DOHH2 (cell line): ENCODE results near the gene HSPA2.
"Not testable (repeated sequence)": the region's sequence is repeated elsewhere in the genome, so short reads cannot be mapped to it uniquely, and the experiment has no call there.

ENCODE experiments used
- H3F3A ChIP-seq: fragments of 200-600 bp; sonication (generic), shearing (Covaris generic); 2 replicates; pipeline ENCODE4 v1.6.0; 2016; ENCODE audit warnings: antibody characterized with exemption, mild to moderate bottlenecking; ENCODE audit not compliant: control insufficient read depth, insufficient read depth
- H3K27ac ChIP-seq: fragments of 200-600 bp; sonication (generic); 2 replicates; pipeline ENCODE4 v1.5.1; 2014; ENCODE audit warnings: low read depth, mild to moderate bottlenecking, low read length, moderate library complexity
- H3K27me3 ChIP-seq: fragments of 200-600 bp; sonication (generic); 2 replicates; pipeline ENCODE4 v1.6.1; 2014; ENCODE audit warnings: mild to moderate bottlenecking, low read length, mixed read lengths; ENCODE audit not compliant: control insufficient read depth
- H3K36me3 ChIP-seq: fragments of 200-600 bp; sonication (generic); 2 replicates; pipeline ENCODE4 v1.6.1; 2014; ENCODE audit warnings: mild to moderate bottlenecking, low read length, moderate library complexity, mixed read lengths; ENCODE audit not compliant: control insufficient read depth
- H3K4me1 ChIP-seq: fragments of 200-600 bp; sonication (generic); 2 replicates; pipeline ENCODE4 v1.6.1; 2014; ENCODE audit warnings: mild to moderate bottlenecking, low read length, mixed read lengths; ENCODE audit not compliant: control insufficient read depth
- H3K4me2 ChIP-seq: fragments of 200-600 bp; sonication (generic); 2 replicates; pipeline ENCODE4 v1.6.0; 2014; ENCODE audit warnings: mild to moderate bottlenecking, low read length, moderate library complexity
- H3K4me3 ChIP-seq: fragments of 200-600 bp; sonication (generic); 2 replicates; pipeline ENCODE4 v1.5.1; 2014; ENCODE audit warnings: mild to moderate bottlenecking, low read length, mixed read lengths
- H3K79me2 ChIP-seq: fragments of 200-600 bp; sonication (generic); 2 replicates; pipeline ENCODE4 v1.6.1; 2014; ENCODE audit warnings: mild to moderate bottlenecking, low read length, mixed read lengths; ENCODE audit not compliant: control insufficient read depth
- H3K9me2 ChIP-seq: fragments of 200-600 bp; sonication (generic); replicated peaks from 2 replicates; pipeline ENCODE4 v1.6.1; 2014; ENCODE audit warnings: mild to moderate bottlenecking, low read length, mixed read lengths; ENCODE audit not compliant: control insufficient read depth
- H3K9me3 ChIP-seq: fragments of 200-600 bp; sonication (generic); 2 replicates; pipeline ENCODE4 v1.6.1; 2014; ENCODE audit warnings: antibody characterized with exemption, low read length, mixed read lengths; ENCODE audit not compliant: control insufficient read depth, insufficient read depth
- H4K20me1 ChIP-seq: fragments of 200-600 bp; sonication (generic); 2 replicates; pipeline ENCODE4 v1.6.0; 2014; ENCODE audit warnings: low read depth, mild to moderate bottlenecking, antibody characterized with exemption, low read length, moderate library complexity; ENCODE audit not compliant: control insufficient read depth, insufficient read depth
- CTCF ChIP-seq: fragments of 200-600 bp; sonication (generic); IDR thresholded peaks from one replicate; pipeline ENCODE4 v1.5.1; 2014; ENCODE audit warnings: antibody characterized with exemption, mild to moderate bottlenecking, low read depth, low read length; ENCODE audit not compliant: poor library complexity, severe bottlenecking
- EZH2phosphoT487 ChIP-seq: fragments of 200-600 bp; sonication (generic); IDR thresholded peaks from 2 replicates; pipeline ENCODE4 v1.6.1; 2017; ENCODE audit warnings: borderline replicate concordance, mild to moderate bottlenecking, antibody characterized with exemption, low read length, moderate library complexity, mixed read lengths

The HSPA2 gene

GRCh38 chr14:64562436-64562835 lies 21.9 kb downstream of the HSPA2 start:
- TF ChIP-seq CTCF (no peak), EZH2phosphoT487 (no peak)
- Histone ChIP-seq H3K4me3 (no peak overlapping the region), H3K79me2 (no peaks in the 10 kb centered on the region), H3K27me3 (peaks cover 14% of the 10 kb centered on the region), H3K4me1 (no peaks in the 10 kb centered on the region), H3F3A (no peaks in the 10 kb centered on the region), H3K4me2 (no peak overlapping the region), H3K36me3 (no peaks in the 10 kb centered on the region), H3K9me3 (no peaks in the 10 kb centered on the region), H4K20me1 (no peaks in the 10 kb centered on the region), H3K9me2 (no peaks in the 10 kb centered on the region), H3K27ac (no peak overlapping the region)

- no peaks in the 10 kb centered on the region for H3K36me3 ChIP-seq
- no peak overlapping the region for H3K27ac ChIP-seq
- H3K4me1 ChIP-seq, result no peaks in the 10 kb centered on the region
- H4K20me1 ChIP-seq, result no peaks in the 10 kb centered on the region
- H3K4me3 ChIP-seq, result no peak overlapping the region
- H3K9me2 ChIP-seq, result no peaks in the 10 kb centered on the region
- no peak overlapping the region for H3K4me2 ChIP-seq
- no peaks in the 10 kb centered on the region for H3K9me3 ChIP-seq
- H3K79me2 ChIP-seq, result no peaks in the 10 kb centered on the region
- peaks cover 17% of the 10 kb centered on the region for H3K27me3 ChIP-seq
- TF ChIP-seq EZH2phosphoT487 (no peak), CTCF (no peak)
- H3F3A ChIP-seq, result no peaks in the 10 kb centered on the region
These were observed 23.2 kb downstream of the HSPA2 start for GRCh38 chr14:64563696-64564095.

GRCh38 chr14:64566651-64567122 lies 26.1 kb downstream of the HSPA2 start:
- H3F3A ChIP-seq, result no peaks in the 10 kb centered on the region
- H3K4me1 ChIP-seq, result no peaks in the 10 kb centered on the region
- H3K27ac ChIP-seq, result no peak overlapping the region
- H3K4me2 ChIP-seq, result no peak overlapping the region
- H3K9me2 ChIP-seq, result no peaks in the 10 kb centered on the region
- no peaks in the 10 kb centered on the region for H4K20me1 ChIP-seq
- H3K27me3 ChIP-seq, result peaks cover 20% of the 10 kb centered on the region
- no peaks in the 10 kb centered on the region for H3K9me3 ChIP-seq
- no peak overlapping the region for H3K4me3 ChIP-seq
- no peak for TF ChIP-seq CTCF
- TF ChIP-seq EZH2phosphoT487, result no peak
- H3K36me3 ChIP-seq, result no peaks in the 10 kb centered on the region
- no peaks in the 10 kb centered on the region for H3K79me2 ChIP-seq

GRCh38 chr14:64569138-64569631 lies 28.6 kb downstream of the HSPA2 start:
- no peaks in the 10 kb centered on the region for H3K36me3 ChIP-seq
- no peaks in the 10 kb centered on the region for H3K9me3 ChIP-seq
- no peak overlapping the region for H3K4me2 ChIP-seq
- H3K79me2 ChIP-seq, result no peaks in the 10 kb centered on the region
- no peak overlapping the region for H3K4me3 ChIP-seq
- H3K27me3 ChIP-seq, result peaks cover 16% of the 10 kb centered on the region
- H3K9me2 ChIP-seq, result no peaks in the 10 kb centered on the region
- no peaks in the 10 kb centered on the region for H4K20me1 ChIP-seq
- no peaks in the 10 kb centered on the region for H3F3A ChIP-seq
- TF ChIP-seq CTCF, result no peak
- TF ChIP-seq EZH2phosphoT487, result no peak
- no peaks in the 10 kb centered on the region for H3K4me1 ChIP-seq
- H3K27ac ChIP-seq, result no peak overlapping the region

GRCh38 chr14:64569646-64570045 lies 29.1 kb downstream of the HSPA2 start:
- H3K4me3 ChIP-seq, H3K9me2 ChIP-seq, H3K27ac ChIP-seq, H3K9me3 ChIP-seq, H3K4me2 ChIP-seq, H3K79me2 ChIP-seq, H3F3A ChIP-seq, H3K4me1 ChIP-seq, H4K20me1 ChIP-seq, H3K36me3 ChIP-seq: not testable (repeated sequence)
- H3K27me3 ChIP-seq, result peaks cover 16% of the 10 kb centered on the region
